Measurements from ENCODE around the gene OXTR. TPM values are rescaled to one million over a fixed set of nuclear protein-coding genes. Genes with fewer than 3 reads are reported as not detected.

The OXTR gene
- 0.14 TPM for polyA plus RNA-seq

DNA sequence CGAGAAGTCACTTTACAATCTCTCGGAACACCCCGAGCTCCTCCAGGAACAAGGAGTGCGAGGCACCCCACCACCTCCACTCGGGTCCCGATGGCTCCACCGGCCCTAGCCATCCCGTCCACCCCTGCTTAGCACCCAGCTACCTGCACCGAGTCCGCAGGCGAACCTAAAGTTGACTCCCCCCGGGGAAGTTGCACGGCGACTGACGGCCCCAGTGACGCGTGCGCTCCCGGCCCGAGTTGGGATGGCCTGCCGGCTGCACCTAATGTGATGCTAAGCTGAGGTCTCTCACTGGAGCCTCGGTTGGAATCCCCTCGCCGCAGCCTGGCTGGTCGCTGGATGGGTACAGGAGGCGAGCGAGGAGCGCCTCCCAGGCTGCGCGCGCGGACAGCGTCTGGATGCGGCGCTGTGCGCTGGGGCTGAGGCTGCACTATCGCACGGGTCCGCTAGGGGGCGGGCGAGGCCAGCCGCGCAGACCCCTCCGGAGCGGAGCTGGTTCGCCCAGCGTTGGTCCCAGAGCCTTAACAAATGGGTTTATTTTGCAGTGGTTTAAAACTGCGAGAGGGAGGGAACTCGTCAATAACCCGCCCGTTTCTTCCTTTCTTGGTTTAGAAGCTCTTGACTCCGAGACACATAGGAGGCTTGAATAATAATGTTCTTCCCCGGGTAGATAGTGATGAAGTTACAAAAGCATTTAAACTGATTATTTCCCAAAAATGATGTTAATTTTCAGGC is at the start of gene OXTR:
Gene OXTR, minus strand, starts transcription at position 526 of the 735 bp plus-strand sequence. CDS start 1,426 bp downstream, outside the sequence.
- Mint-ChIP-seq H3K27ac (no peak within 1 kb of the TSS), H3K27me3 (peaks cover 21% of the 10 kb centered on the region), H3K36me3 (no peaks in the 10 kb centered on the region), H3K4me3 (peak within 1 kb of the TSS; percentile 50 to 89 (median 75)), H3K4me1 (peaks cover 2 to 12% (median 6%) of the 10 kb centered on the region in 3 donors), H3K9me3 (no peaks in the 10 kb centered on the region)

DNA sequence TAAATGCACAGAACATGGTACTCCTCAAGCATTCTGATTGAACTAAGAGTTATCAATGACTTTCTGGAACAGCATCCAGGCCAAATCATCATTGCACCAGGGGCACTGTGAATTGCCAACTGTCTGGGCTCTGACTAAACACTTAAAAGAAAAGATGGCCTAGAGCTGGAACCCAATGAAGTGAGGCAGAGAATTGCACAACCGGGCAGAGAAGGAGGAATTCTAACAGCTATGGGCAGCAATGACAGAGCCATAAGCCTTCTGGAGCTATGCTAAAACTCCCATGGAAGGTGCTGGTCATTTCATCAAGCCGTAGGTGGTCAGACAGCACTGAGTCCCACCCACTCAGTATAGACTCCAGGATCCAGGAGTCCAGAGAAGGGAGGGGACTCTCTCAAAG is 48.1 kb upstream of the OXTR start:
- H3K27ac Mint-ChIP-seq: no peak overlapping the region
- H3K4me1 Mint-ChIP-seq: no peaks in the 10 kb centered on the region
- no peaks in the 10 kb centered on the region for H3K27me3 Mint-ChIP-seq
- H3K9me3 Mint-ChIP-seq: peaks cover 12 to 19% (median 18%) of the 10 kb centered on the region in 3 donors
- H3K36me3 Mint-ChIP-seq: peaks cover 2% of the 10 kb centered on the region
- no peak overlapping the region for H3K4me3 Mint-ChIP-seq

DNA sequence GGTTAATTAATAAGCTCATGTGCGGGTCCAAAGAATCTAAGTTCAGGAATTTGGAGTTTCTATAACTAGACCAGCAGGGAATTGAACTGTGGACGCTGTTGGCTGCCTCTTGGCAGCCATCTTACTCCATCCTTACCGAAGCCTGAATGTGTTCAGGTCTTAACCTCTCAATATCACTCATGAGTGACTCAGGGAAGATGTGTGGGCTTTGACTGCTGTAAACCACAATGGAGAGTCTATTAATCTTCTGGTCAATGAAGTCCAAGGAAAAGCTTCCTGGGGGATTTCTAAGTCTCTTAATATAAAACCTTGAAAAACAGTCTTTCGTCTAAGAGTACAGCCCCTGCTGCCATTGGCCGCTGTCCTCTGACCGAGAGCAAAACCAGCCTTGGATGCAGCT is 46.7 kb upstream of the OXTR start:
- H3K27ac Mint-ChIP-seq: no peak overlapping the region
- peaks cover 8 to 18% (median 15%) of the 10 kb centered on the region in 3 donors for H3K9me3 Mint-ChIP-seq
- H3K4me3 Mint-ChIP-seq: no peak overlapping the region
- no peaks in the 10 kb centered on the region for H3K4me1 Mint-ChIP-seq
- no peaks in the 10 kb centered on the region for H3K27me3 Mint-ChIP-seq
- H3K36me3 Mint-ChIP-seq: peaks cover 2% of the 10 kb centered on the region

DNA sequence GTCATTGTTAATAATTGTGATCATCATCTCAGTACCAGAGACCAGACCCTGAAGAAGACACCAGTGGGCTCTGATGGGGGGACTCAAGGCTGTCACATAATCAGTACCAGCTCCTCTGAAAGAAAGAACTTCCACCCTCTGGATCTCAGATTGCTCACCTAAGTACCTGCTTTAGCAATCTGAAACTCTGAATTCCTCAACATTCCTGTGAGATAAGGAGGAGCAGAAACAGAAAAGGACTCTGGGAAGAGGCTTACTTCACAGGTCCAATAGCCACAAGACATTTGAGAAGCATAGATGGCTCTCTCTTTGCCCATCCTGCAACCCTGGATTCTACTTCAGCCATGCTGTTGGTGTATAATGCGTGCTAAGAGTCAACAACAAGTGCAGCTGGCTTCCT is 44.0 kb upstream of the OXTR start:
- Mint-ChIP-seq H3K9me3 (peaks cover 3 to 11% (median 4%) of the 10 kb centered on the region in 3 donors), H3K27ac (no peak overlapping the region), H3K27me3 (no peaks in the 10 kb centered on the region), H3K4me3 (no peak overlapping the region), H3K4me1 (no peaks in the 10 kb centered on the region), H3K36me3 (no peaks in the 10 kb centered on the region)

DNA sequence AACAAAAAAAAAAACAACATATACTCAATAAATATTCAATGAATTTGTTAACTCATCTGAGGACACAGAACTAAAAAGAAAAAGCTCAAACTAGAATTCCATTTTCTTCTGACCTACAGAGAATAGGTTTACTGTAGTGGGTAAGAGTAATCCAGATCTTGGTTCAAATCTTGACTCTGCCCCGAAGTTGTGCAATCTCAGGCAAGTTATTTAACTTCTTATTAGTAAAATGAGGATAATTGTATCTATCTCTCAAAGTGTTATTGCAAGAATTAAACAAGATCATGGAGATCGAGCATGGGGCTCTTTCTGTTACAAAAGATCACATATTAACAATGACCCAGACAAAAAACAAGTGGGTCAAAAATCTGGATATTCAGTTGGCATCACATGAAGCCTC is 41.1 kb upstream of the OXTR start:
- Mint-ChIP-seq H3K4me1 (no peaks in the 10 kb centered on the region), H3K27me3 (no peaks in the 10 kb centered on the region), H3K27ac (no peak overlapping the region), H3K36me3 (no peaks in the 10 kb centered on the region), H3K4me3 (no peak overlapping the region), H3K9me3 (peaks cover 0 to 4% (median 0%) of the 10 kb centered on the region in 3 donors)

DNA sequence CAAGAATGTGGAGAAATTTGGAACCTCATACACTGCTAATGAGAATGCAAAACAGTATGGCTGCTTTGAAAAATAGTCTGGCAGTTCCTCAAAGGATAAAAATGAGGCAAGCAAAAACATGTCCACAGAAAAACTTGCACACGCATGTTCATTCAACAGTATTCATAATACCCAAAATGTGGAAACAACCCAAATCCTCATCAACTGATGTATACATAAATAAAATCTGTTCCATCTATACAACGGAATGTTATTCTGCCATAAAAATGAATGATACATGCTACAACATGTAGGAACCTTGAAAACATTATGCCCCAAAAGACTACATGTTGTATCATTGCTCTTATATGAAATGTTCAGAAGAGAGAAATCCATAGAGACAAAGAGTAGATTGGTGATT is 36.4 kb upstream of the OXTR start:
- Mint-ChIP-seq H3K27ac (no peak overlapping the region), H3K27me3 (no peaks in the 10 kb centered on the region), H3K36me3 (no peaks in the 10 kb centered on the region), H3K4me3 (no peak overlapping the region), H3K9me3 (peaks cover 2 to 5% (median 3%) of the 10 kb centered on the region in 3 donors), H3K4me1 (no peaks in the 10 kb centered on the region)

DNA sequence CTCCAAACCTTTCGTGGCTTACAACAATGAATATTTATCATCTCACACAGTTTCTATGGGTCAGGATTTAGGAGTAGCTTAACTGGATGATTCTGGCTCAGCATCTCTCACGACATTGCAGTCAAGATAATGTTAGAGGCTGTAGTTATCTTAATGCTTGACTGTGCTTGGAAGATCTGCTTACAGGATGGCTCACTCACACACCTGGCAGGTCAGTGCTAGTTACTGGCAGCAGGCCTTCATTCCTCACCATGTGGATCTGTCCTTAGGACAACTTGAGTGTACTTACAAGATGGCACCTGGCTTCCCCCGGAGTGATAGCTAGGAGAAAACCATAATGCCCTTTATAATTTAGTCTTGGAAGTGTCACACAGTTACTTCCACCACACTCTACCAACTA is 32.8 kb upstream of the OXTR start:
- Mint-ChIP-seq H3K4me1 (no peaks in the 10 kb centered on the region), H3K9me3 (peaks cover 3 to 11% (median 5%) of the 10 kb centered on the region in 3 donors), H3K36me3 (no peaks in the 10 kb centered on the region), H3K27ac (no peak overlapping the region), H3K4me3 (no peak overlapping the region), H3K27me3 (no peaks in the 10 kb centered on the region)

DNA sequence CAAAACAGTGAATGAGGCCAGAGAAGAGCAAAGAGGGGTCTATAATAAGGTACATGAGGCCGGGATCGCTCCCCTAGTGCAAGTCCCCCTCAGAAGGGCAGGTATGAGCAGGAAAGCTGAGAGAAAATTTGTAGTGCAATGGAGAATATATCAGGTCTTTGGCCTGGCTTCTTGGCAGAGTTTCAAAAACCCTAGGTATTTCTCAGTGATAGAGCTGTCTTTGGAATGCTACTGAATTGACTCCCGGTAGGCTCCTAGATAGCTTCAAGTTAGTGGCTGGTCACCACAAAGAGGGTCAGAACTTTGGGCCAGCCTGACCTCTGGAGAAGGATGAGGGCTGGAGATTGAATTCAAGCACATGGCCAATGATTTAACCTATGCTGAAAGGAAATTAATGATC is 30.6 kb upstream of the OXTR start:
- H3K27ac Mint-ChIP-seq: no peak overlapping the region
- H3K4me1 Mint-ChIP-seq: no peaks in the 10 kb centered on the region
- no peaks in the 10 kb centered on the region for H3K27me3 Mint-ChIP-seq
- H3K9me3 Mint-ChIP-seq: peaks cover 3 to 9% (median 5%) of the 10 kb centered on the region in 3 donors
- peaks cover 2% of the 10 kb centered on the region for H3K36me3 Mint-ChIP-seq
- peak overlapping the region in 1 of 4 donors; percentile 3 for H3K4me3 Mint-ChIP-seq

DNA sequence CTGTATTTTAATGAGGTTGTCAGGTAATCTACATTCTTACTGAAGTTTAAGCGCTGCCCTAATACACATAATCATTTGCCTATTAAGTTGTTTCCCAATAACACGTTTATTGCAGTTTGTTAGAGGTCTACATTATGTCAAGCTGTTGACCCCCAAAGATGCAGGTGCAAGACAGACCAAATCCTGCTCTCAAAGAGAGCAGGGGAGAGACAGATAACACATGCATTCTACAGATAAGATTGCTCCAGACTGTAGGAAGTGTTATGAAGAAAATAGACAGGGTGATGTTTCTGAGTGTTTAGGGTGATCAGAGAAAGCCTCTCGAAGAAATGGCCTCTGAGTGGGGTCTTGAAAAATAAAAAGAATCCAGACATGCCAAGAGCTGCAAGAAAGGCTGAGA is 24.8 kb upstream of the OXTR start:
- Mint-ChIP-seq H3K9me3 (peaks cover 5 to 6% (median 5%) of the 10 kb centered on the region in 3 donors), H3K36me3 (peaks cover 2% of the 10 kb centered on the region), H3K27ac (no peak overlapping the region), H3K27me3 (no peaks in the 10 kb centered on the region), H3K4me3 (no peak overlapping the region), H3K4me1 (no peaks in the 10 kb centered on the region)

DNA sequence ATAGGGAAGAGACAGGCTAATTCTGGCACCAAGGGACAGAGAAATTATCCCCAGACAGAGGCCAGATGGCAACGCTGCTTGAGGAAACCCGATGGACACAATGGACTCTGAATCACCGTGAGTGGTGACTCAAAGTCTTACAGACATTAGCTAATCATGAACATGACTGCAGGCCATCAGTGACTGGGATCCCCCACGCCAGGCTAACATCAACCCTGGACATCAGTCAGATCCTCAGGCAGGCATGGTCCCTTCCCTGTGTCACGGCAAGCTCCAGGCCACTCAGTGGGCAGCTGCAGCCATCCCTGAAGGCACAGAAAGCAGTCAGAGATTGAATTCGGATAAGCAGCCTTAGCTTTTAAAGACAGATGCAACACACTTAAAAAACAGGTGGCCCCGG is 23.8 kb upstream of the OXTR start:
- H3K9me3 Mint-ChIP-seq: peaks cover 5 to 9% (median 8%) of the 10 kb centered on the region in 3 donors
- H3K4me3 Mint-ChIP-seq: no peak overlapping the region
- H3K4me1 Mint-ChIP-seq: no peaks in the 10 kb centered on the region
- H3K36me3 Mint-ChIP-seq: peaks cover 2% of the 10 kb centered on the region
- H3K27me3 Mint-ChIP-seq: no peaks in the 10 kb centered on the region
- no peak overlapping the region for H3K27ac Mint-ChIP-seq

DNA sequence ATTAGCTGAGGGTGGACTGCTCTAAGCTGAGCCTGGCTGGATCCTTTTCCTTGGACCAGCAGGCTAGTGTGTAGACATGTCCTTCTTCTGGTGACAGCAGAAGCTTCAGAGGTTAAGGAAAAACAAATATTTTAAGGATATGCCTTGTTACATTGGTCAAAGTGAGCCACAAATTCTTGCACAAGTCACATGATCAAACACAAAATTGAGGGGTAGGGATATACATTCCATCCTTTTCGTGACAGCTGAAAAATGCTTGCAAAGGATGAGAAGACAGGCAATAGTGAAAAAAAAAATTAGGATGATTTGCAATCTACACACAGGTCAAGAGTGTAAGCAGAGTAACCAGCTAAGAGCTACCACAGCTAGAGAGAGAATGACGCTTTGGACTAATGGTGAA is 21.1 kb upstream of the OXTR start:
- Mint-ChIP-seq H3K36me3 (peaks cover 1% of the 10 kb centered on the region), H3K27ac (no peak overlapping the region), H3K4me1 (no peaks in the 10 kb centered on the region), H3K27me3 (no peaks in the 10 kb centered on the region), H3K4me3 (no peak overlapping the region), H3K9me3 (peaks cover 5 to 9% (median 8%) of the 10 kb centered on the region in 3 donors)

DNA sequence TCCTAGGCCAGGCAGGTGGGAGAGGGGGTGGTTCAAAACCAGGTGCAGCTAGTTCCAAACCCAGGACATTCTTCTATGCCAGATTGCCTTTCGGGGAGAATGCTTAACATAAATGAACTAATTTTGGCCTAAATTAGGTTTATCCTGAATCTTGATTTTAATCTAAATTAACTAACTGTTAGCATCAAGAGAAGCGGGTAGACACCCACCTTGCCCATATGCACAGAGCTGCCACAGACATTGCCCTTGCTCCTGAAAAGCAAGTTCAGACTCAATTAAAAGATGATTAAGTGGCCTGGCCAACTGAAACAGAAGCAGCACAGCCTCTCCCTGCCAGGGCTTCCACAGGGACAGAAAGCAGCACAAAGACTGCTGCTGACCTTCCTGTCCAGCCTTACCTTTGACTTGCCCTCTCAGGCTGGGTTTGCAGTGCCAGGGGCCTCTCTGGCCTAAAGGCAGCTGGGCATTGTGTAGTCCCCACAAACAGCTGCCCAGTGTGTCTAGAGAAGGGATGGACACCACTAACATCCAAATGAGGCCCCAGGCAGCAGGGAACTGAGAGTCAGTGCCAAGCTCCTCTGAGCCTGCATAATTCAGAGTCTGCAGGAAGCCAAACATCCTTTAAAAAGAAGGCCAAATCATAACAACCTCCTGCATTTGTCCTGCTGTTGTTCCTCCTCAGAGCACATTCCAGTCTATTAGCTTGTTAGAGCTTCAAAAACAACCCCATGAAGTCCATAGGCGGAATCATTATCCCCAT is 15.4 kb upstream of the OXTR start:
- Mint-ChIP-seq H3K9me3 (peaks cover 4 to 8% (median 6%) of the 10 kb centered on the region in 3 donors), H3K4me3 (no peak overlapping the region), H3K27ac (no peak overlapping the region), H3K36me3 (no peaks in the 10 kb centered on the region), H3K4me1 (no peaks in the 10 kb centered on the region), H3K27me3 (no peaks in the 10 kb centered on the region)

DNA sequence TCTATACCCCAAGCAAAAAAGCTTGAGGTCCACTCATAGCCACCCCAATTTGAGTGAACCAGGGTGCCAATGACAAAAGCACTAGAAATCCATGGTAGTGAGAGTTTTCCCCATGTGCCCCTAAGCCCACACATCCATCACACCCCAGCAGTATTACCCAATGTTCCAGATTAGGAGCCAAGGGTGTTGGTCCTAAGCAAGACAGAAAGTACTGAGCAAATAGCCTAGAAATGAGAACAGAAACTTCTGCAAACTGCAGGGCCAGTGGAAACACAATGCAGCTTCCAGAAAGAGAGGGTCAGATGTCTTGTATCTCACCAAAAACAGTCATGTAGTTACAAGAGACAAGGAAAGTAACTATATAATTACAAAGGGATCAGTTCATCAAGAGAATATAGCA is 10.9 kb upstream of the OXTR start:
- peaks cover 0 to 2% (median 0%) of the 10 kb centered on the region in 3 donors for H3K4me1 Mint-ChIP-seq
- no peak overlapping the region for H3K4me3 Mint-ChIP-seq
- peaks cover 12% of the 10 kb centered on the region for H3K27me3 Mint-ChIP-seq
- no peaks in the 10 kb centered on the region for H3K9me3 Mint-ChIP-seq
- no peak overlapping the region for H3K27ac Mint-ChIP-seq
- H3K36me3 Mint-ChIP-seq: no peaks in the 10 kb centered on the region

DNA sequence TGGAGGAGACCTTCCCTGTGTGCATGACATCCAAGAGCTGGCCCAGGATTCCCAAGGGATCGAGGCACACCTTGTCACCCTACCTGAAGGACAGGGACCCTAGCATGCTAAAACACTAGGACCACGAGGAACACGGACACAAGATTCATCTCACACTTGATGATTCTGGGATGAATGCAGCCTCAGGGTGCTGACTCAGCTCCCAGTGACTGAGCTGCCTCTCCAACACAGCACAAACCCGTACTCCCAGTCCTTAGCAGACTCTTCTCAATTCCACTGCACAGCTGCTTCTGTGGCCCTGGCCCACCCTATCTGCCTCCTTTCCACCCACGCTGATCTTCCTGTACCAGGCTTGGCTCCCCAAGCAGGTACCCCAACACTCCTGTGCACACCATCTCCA is 9.1 kb upstream of the OXTR start:
- Mint-ChIP-seq H3K9me3 (no peaks in the 10 kb centered on the region), H3K4me3 (no peak overlapping the region), H3K27me3 (peaks cover 12% of the 10 kb centered on the region), H3K36me3 (no peaks in the 10 kb centered on the region), H3K4me1 (peaks cover 0 to 2% (median 0%) of the 10 kb centered on the region in 3 donors), H3K27ac (no peak overlapping the region)

DNA sequence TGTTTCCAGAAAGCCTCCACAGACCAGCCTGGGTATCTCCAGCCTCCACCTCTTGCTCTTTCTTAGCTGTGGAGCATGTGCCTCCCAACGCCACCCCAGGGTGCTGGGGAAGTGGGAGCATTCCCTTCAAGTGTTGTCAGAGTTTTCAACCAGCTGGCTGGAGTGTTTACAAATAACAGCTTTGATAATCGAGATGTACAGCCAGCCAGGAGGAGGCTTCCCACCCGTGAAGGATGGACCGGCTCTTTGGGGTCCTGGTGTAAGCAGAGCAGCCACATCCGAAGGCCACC is 8.5 kb upstream of the OXTR start:
- Mint-ChIP-seq H3K36me3 (no peaks in the 10 kb centered on the region), H3K27me3 (peaks cover 12% of the 10 kb centered on the region), H3K4me1 (peaks cover 0 to 2% (median 0%) of the 10 kb centered on the region in 3 donors), H3K9me3 (no peaks in the 10 kb centered on the region), H3K4me3 (no peak overlapping the region), H3K27ac (no peak overlapping the region)
